Activated T-cell treated with anti-CD3 and anti-CD28 coated beads, Interleukin-2, amount 50 U/mL, for 24 hours (primary cell): Measurements from ENCODE around the gene TXNDC8.
A peak's percentile ranks its signal among the peaks of the same experiment; 100 is the strongest.

Source experiments
- DNase-seq: peaks from one replicate; pipeline ENCODE4 v3.0.0-alpha.2; 2020
- H3K27ac Mint-ChIP-seq: 2 replicates; pipeline ENCODE4 v1.8.0; 2020; ENCODE audit warnings: mild to moderate bottlenecking, mixed read lengths
- H3K27me3 Mint-ChIP-seq: 2 replicates; pipeline ENCODE4 v1.8.0; 2020; ENCODE audit warnings: mixed read lengths
- H3K36me3 Mint-ChIP-seq: 2 replicates; pipeline ENCODE4 v1.8.0; 2020; ENCODE audit warnings: low read depth, mixed read lengths
- H3K4me1 Mint-ChIP-seq: 2 replicates; pipeline ENCODE4 v1.8.0; 2020; ENCODE audit warnings: low read depth, mixed read lengths
- H3K4me3 Mint-ChIP-seq: 2 replicates; pipeline ENCODE4 v1.8.0; 2020; ENCODE audit warnings: mild to moderate bottlenecking, moderate library complexity, mixed read lengths
- H3K9me3 Mint-ChIP-seq: 2 replicates; pipeline ENCODE4 v1.8.0; 2020; ENCODE audit warnings: mixed read lengths

The TXNDC8 gene

DNA sequence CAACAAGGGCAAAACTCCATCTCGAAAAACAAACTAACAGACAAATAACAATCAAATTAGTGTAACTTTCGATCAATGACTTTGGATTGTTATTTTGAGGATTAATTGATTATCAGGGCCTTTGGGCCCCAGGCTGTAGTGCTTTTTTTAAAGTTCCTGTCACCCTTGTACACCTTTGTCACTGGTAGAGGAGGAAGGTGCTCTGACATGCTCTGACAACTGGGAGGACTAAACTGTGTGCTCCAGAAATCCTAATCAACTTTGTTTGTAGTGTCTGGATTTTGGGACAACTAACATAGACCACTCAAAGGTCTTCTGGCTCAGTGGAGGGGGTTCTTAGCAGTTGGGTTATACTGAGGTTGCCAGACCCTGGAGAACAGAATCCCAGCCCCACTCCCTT is 83.2 kb downstream of the TXNDC8 start:
- Mint-ChIP-seq H3K27ac (peak overlapping the region; percentile 99), H3K36me3 (peaks cover 68% of the 10 kb centered on the region), H3K9me3 (no peaks in the 10 kb centered on the region), H3K4me1 (peaks cover 73% of the 10 kb centered on the region), H3K27me3 (no peaks in the 10 kb centered on the region), H3K4me3 (peak overlapping the region; percentile 94)
- no peak for DNase-seq
